Left ventricle myocardium inferior (tissue), 1 donor: ENCODE results near the gene SEC31B. TPM values are rescaled to one million over a fixed set of nuclear protein-coding genes. Genes with fewer than 3 reads are reported as not detected.

Experiments
- DNase-seq: peaks from one replicate; pipeline ENCODE4 v3.0.0-alpha.2; 2020
- H3K27ac ChIP-seq: fragments of 200-600 bp; replicated peaks from 2 replicates; pipeline ENCODE4 v1.8.0; 2021
- H3K27me3 ChIP-seq: fragments of 200-600 bp; 2 replicates; pipeline ENCODE4 v1.8.0; 2021; ENCODE audit warnings: low read depth
- H3K36me3 ChIP-seq: fragments of 200-600 bp; 2 replicates; pipeline ENCODE4 v1.8.0; 2021
- H3K4me1 ChIP-seq: fragments of 200-600 bp; 2 replicates; pipeline ENCODE4 v1.8.0; 2021
- H3K4me3 ChIP-seq: fragments of 200-600 bp; 2 replicates; pipeline ENCODE4 v1.8.0; 2021; ENCODE audit warnings: mild to moderate bottlenecking, moderate library complexity
- H3K9me3 ChIP-seq: fragments of 200-600 bp; replicated peaks from 2 replicates; pipeline ENCODE4 v1.8.0; 2021
- intact Hi-C: fragments of 100-400 bp; cut with micrococcal nuclease; formaldehyde crosslinking; loops from one replicate; pipeline ENCODE4 v1.11.0; 2022
- total RNA-seq: library from RNA; stranded (reverse); fragmentation: NEBNext Ultra II Directional; extraction: Animal tissue kit (Norgen Biotek cat#: 25700); gene quantifications from one replicate; pipeline ENCODE4 v1.2.1, GENCODE V29; 2021
- TF ChIP-seq, protein P1 (sequence below): fragments of 200-600 bp; IDR thresholded peaks from 2 replicates; pipeline ENCODE4 v1.8.0; 2021; ENCODE audit warnings: antibody characterized with exemption, mild to moderate bottlenecking, borderline replicate concordance
- donor health status: DM: no; HTN: yes; CAD: no; lungs with severe emphysema.

SEC31B gene
- total RNA-seq, 1 donor from 2014 or later = 8.8 TPM

DNA sequence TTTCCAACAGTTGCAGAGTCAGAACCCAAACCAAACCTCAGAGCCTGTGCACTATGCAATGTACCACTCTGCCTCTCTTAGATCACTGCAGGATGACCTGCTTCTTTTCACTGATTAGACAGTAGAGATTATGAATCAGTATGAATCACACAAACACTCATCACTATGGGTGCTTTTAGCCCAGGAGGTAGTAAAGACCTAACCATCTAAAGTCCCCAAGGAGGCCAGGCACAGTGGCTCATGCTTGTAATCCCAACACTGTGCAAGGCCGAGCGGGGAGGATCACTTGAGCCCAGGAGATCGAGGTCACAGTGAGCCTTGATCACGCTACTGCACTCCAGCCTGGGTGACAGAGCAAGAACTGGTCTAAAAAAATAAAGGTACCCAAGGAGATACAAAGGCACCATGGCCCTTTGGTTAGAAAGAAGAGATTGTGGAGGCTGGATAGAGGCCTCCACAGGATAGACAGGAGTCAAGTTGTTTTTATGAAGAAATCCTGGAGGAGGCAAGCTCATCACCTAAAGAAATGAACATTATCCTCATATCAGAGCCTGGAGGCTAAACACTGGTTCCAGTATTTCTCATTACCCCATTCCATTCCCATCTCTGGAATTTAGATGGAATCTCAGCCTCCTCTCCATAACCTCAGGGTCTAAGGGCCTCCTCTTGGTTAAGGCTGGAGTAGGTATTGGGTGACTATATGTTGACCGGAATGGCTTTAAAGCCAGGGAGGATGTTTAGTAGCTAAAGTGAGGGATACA lies 12.9 kb downstream of the SEC31B start:
- TF ChIP-seq, protein P1, sequence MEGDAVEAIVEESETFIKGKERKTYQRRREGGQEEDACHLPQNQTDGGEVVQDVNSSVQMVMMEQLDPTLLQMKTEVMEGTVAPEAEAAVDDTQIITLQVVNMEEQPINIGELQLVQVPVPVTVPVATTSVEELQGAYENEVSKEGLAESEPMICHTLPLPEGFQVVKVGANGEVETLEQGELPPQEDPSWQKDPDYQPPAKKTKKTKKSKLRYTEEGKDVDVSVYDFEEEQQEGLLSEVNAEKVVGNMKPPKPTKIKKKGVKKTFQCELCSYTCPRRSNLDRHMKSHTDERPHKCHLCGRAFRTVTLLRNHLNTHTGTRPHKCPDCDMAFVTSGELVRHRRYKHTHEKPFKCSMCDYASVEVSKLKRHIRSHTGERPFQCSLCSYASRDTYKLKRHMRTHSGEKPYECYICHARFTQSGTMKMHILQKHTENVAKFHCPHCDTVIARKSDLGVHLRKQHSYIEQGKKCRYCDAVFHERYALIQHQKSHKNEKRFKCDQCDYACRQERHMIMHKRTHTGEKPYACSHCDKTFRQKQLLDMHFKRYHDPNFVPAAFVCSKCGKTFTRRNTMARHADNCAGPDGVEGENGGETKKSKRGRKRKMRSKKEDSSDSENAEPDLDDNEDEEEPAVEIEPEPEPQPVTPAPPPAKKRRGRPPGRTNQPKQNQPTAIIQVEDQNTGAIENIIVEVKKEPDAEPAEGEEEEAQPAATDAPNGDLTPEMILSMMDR = no peak
- H3K36me3 ChIP-seq = peaks cover 87% of the 10 kb centered on the region
- no peak overlapping the region for H3K4me3 ChIP-seq
- no peak for DNase-seq
- H3K4me1 ChIP-seq = no peaks in the 10 kb centered on the region
- H3K9me3 ChIP-seq = no peaks in the 10 kb centered on the region
- intact Hi-C loops = no loop called here
- H3K27ac ChIP-seq = no peak overlapping the region
- no peaks in the 10 kb centered on the region for H3K27me3 ChIP-seq

GRCh38 chr10:100505164-100505563 lies 14.5 kb downstream of the SEC31B start:
- no peak overlapping the region for H3K4me3 ChIP-seq
- H3K4me1 ChIP-seq = no peaks in the 10 kb centered on the region
- no peaks in the 10 kb centered on the region for H3K9me3 ChIP-seq
- TF ChIP-seq, protein P1 = no peak
- peaks cover 90% of the 10 kb centered on the region for H3K36me3 ChIP-seq
- DNase-seq = no peak
- no peaks in the 10 kb centered on the region for H3K27me3 ChIP-seq
- intact Hi-C loops = no loop called here
- no peak overlapping the region for H3K27ac ChIP-seq

DNA sequence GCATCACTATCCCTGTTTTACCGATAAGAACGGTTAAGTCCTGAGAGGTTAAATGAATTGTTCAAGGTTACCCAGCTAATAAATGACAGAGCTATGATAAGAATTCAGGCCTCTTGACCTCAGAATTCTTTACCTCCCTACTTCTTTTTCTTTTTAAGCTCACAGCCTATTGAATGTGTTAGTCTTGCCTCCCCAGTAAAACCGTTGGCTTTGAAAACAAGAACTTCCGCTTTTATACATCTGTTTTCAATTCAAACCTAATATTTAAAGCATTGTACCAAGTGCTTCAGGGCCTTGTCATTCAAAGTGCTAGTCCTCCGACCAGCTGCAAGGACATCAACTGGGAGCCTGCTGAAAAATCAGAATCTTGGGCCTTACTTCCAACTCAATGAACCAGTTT lies 15.6 kb downstream of the SEC31B start:
- DNase-seq = no peak
- no peaks in the 10 kb centered on the region for H3K9me3 ChIP-seq
- no peaks in the 10 kb centered on the region for H3K27me3 ChIP-seq
- no peak overlapping the region for H3K4me3 ChIP-seq
- intact Hi-C loops = no loop called here
- H3K4me1 ChIP-seq = no peaks in the 10 kb centered on the region
- TF ChIP-seq, protein P1 = no peak
- H3K27ac ChIP-seq = no peak overlapping the region
- peaks cover 94% of the 10 kb centered on the region for H3K36me3 ChIP-seq

DNA sequence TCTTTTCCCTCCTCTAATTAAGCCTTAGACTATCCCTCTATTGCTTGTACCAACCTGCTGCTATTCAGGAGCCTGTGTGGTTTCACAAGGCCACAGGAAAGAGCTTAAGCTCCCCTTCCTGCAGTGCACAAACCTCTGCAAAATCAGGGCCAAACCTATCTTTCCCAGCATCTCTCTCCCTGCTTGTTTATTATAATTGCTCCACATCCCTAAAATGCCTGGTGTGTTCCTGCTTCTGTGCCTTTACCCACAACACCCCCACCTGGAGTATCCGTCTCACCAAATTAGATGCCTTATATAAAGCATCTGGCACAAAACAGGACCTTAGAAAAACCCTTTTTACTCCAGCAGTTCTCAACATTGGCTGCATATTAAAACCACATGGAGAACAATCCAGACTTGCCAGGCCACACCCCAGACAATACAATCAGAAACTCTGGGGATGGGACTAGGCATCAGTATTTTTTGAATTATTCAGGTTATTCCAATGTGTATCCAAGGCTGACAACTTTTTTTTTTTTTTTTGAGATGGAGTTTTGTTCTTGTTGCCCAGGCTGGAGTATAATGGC lies 16.7 kb downstream of the SEC31B start:
- intact Hi-C loops = no loop called here
- H3K36me3 ChIP-seq = peaks cover 94% of the 10 kb centered on the region

DNA sequence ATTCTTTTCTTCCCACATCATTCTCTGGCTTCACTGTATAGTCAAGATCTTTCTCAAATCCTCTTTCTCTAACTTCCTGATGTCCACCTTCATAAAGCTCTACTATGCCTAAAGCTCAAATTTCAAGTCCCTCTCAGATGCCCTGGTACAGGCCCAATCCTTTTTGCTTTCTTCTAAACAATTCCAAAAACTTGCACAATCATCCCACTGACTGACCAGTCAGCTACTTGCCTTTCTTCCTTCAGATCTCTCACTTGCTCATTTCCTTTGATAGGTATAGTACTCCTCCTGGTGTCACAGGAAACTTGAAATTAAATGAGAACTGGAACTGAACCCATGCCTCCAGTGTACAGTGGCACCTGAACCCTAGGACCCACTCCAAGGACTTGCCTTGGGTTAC lies 18.2 kb downstream of the SEC31B start:
- Histone ChIP-seq H3K27ac (no peak overlapping the region), H3K36me3 (peaks cover 94% of the 10 kb centered on the region), H3K27me3 (no peaks in the 10 kb centered on the region), H3K9me3 (no peaks in the 10 kb centered on the region), H3K4me1 (no peaks in the 10 kb centered on the region), H3K4me3 (no peak overlapping the region)
- intact Hi-C loops = no loop called here
- TF ChIP-seq, protein P1 = no peak
- no peak for DNase-seq

More for the DNA sequence above, 16.7 kb downstream of the SEC31B start:
- no peak for DNase-seq
- no peak overlapping the region for H3K27ac ChIP-seq
- H3K27me3 ChIP-seq = no peaks in the 10 kb centered on the region
- H3K4me1 ChIP-seq = no peaks in the 10 kb centered on the region
- TF ChIP-seq, protein P1 = no peak
- no peak overlapping the region for H3K4me3 ChIP-seq
- no peaks in the 10 kb centered on the region for H3K9me3 ChIP-seq
